Mucosa of rectum (tissue), 2 donors: ENCODE measurements around the gene ALOX15.
A peak's percentile ranks its signal among the peaks of the same experiment; 100 is the strongest.

ENCODE experiments used
- H3K27ac ChIP-seq, 2 donors: one replicate each; pipeline ENCODE4 v1.7.0; 2013; ENCODE audit warnings: inconsistent platforms in 2 of 2, low read depth in 2 of 2, low read length in 2 of 2
- H3K27me3 ChIP-seq, 2 donors: one replicate each; pipeline ENCODE4 v1.7.0; 2013; ENCODE audit warnings: low read length in 2 of 2; ENCODE audit not compliant: control insufficient read depth in 2 of 2, insufficient read depth in 2 of 2
- H3K36me3 ChIP-seq, 2 donors: one replicate each; pipeline ENCODE4 v1.7.0; 2013; ENCODE audit warnings: low read length in 2 of 2; ENCODE audit not compliant: control insufficient read depth in 2 of 2, insufficient read depth in 2 of 2
- H3K4me1 ChIP-seq, 2 donors: one replicate each; pipeline ENCODE4 v1.7.0; 2013; ENCODE audit warnings: low read length in 2 of 2, mild to moderate bottlenecking in 1 of 2; ENCODE audit not compliant: control insufficient read depth in 2 of 2, insufficient read depth in 2 of 2
- H3K4me3 ChIP-seq, 2 donors: one replicate each; pipeline ENCODE4 v1.7.0; 2013; ENCODE audit warnings: low read length in 2 of 2
- H3K9ac ChIP-seq, 2 donors: one replicate each; pipeline ENCODE4 v1.7.0; 2013; ENCODE audit warnings: low read length in 2 of 2, low read depth in 1 of 2, mild to moderate bottlenecking in 1 of 2
- H3K9me3 ChIP-seq, 2 donors: one replicate each; pipeline ENCODE4 v1.7.0; 2013; ENCODE audit warnings: low read length in 2 of 2; ENCODE audit not compliant: control insufficient read depth in 2 of 2
- donor health status: healthy.
- donor health status: Normal muscosa, but diverticular disease.

ALOX15 gene

DNA sequence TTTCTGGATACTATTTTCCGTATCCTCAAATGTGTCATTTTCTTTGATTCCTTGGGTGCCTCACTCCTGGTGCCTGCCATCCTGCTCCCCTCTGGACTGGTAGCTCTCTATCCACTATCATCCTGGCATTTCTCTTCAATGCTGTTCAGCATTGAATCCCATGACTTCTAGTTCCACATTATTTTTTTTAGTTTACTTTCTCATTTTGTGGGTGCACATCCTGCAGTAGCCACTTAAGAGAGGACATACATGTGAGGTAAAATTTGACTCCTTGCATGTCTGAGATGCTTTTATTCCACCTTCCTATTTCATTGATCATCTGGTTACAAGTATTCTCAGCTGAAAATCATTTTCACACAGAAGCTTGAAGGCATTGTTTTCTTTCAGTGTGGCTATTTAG, 19.1 kb downstream of the ALOX15 start:
- Histone ChIP-seq H3K9me3 (no peaks in the 10 kb centered on the region), H3K9ac (no peak overlapping the region), H3K27me3 (no peaks in the 10 kb centered on the region), H3K4me1 (peaks cover 0 to 3% of the 10 kb centered on the region in 2 donors), H3K36me3 (no peaks in the 10 kb centered on the region), H3K4me3 (no peak overlapping the region), H3K27ac (no peak overlapping the region)

DNA sequence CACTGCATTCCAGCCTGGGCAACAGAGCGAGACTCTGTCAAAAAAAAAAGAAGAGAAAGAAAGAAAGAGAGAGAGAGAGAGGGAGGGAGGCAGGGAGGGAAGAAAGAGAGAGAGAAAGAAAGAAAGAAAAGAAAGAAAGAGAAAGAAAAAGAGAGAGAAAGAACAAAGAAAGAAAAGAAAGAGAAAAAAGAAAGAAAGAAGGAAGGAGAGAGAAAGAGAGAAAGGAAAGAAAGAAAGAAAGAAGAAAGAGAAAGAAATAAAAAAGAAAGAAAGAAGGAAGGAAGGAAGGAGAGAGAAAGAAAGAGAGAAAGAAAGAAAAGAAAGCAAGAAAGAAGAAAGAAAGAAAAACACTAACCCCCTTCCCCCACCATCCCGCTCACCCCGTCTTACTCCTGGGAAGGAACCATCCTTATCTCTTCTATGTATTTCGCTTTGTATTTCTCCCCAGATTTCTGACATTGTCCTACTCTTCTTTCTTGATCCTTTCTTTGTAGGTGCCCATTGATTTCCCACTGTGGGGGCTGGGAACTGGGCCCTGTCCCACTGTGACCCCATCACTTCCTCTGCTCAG, 20.9 kb downstream of the ALOX15 start:
- Histone ChIP-seq H3K36me3 (no peaks in the 10 kb centered on the region), H3K4me1 (peaks cover 0 to 3% of the 10 kb centered on the region in 2 donors), H3K27ac (no peak overlapping the region), H3K9me3 (no peaks in the 10 kb centered on the region), H3K4me3 (no peak overlapping the region), H3K27me3 (no peaks in the 10 kb centered on the region), H3K9ac (no peak overlapping the region)

DNA sequence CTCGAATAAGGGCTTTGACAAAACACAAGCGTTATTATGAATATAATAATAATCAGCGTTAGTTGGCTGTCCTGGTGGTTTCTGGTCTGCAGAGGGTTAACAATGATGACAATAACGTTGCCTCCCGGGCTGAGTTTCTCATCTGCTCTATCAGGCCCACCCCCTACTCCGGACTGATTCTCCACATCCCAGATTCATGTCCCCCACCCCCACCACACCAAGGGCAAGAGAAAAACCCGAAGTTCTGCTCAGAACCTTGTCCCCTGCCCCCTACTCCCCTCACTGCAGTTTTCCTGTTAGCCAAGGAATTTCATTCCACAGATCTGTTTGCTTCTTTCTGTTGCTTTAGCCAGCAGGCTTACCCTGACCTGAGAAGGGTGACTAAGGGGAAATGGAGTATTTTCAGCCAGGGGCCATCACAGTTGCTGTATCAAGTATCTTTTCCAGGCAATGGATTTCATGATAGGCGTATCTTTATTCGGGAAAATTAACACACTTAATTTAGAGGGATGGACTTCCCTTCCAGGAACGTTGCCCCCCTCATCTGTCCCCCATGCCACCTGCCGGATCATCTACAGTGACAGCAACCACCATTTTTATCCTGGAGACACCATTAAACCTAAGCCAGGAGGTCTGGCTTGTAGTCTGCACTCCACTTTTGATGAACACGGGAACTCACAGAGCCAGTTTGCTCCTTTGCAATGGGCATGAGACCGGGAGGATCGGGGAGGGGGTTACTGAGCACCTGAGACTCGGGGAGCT, 23.7 kb downstream of the ALOX15 start:
- Histone ChIP-seq H3K4me3 (no peak overlapping the region), H3K4me1 (no peaks in the 10 kb centered on the region), H3K9ac (no peak overlapping the region)

DNA sequence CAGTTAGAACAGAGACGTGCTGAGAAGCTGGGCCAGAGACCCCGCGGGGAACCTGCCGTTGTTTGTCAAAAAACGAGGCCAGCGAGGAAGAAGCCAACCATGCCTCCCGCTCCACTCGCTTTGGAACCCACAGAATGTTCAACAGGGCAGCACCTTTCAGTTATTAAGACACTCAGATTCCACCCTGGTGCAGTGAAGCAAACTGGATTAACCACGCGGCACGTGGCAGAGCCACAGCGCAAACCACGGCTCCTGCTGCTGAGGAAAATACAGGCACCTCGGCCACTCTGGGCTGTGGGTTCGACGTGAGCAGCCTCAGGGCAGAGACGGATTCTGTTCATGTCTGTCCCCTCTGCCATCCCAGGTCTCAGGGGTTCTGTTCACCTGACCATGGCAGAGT, 24.4 kb downstream of the ALOX15 start:
- H3K27me3 ChIP-seq = no peaks in the 10 kb centered on the region
- no peaks in the 10 kb centered on the region for H3K36me3 ChIP-seq
- no peaks in the 10 kb centered on the region for H3K4me1 ChIP-seq
- no peak overlapping the region for H3K9ac ChIP-seq
- H3K9me3 ChIP-seq = no peaks in the 10 kb centered on the region
- H3K4me3 ChIP-seq = no peak overlapping the region
- H3K27ac ChIP-seq = no peak overlapping the region

More for the DNA sequence above, 23.7 kb downstream of the ALOX15 start:
- Histone ChIP-seq H3K27ac (no peak overlapping the region), H3K9me3 (no peaks in the 10 kb centered on the region), H3K36me3 (no peaks in the 10 kb centered on the region), H3K27me3 (no peaks in the 10 kb centered on the region)

DNA sequence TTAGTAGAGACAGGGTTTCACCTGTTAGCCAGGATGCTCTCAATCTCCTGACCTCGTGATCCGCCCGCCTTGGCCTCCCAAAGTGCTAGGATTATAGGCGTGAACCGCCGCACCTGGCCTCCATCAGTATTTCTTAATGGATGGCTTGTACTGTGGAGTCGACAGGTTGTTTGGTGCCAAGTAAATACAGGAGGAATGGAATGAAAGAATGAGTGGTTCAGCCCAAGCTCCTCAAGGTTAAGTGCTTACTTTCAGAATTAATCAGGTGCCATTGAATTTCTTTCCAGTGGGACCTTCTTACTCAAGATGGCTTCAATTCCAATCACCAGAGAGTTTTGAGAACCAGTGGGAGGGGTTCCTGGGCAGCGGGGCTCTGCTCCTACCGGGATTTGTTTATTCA, 25.0 kb downstream of the ALOX15 start:
- H3K36me3 ChIP-seq = no peaks in the 10 kb centered on the region
- H3K27ac ChIP-seq = no peak overlapping the region
- no peak overlapping the region for H3K9ac ChIP-seq
- H3K4me3 ChIP-seq = no peak overlapping the region
- H3K27me3 ChIP-seq = no peaks in the 10 kb centered on the region
- H3K9me3 ChIP-seq = no peaks in the 10 kb centered on the region
- H3K4me1 ChIP-seq = no peaks in the 10 kb centered on the region

DNA sequence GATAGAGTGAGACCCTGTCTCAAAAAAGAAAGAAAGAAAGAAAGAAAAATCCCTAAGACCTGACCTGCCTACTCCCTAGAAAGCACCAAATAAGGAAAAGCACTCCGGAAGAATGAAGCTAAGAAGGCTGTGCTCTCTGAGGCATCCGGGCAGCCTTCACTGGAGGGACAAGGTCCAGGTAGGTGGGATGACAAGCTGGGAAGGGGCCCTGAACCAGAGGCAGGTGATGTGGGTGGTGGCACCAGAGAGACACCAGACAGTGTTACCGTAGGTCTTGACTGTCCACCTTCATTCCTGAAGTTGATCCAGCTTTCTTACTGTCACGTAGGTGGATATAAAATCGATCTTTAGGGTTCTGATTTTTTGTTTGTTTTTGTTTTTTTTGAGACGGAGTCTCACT, 30.8 kb downstream of the ALOX15 start:
- no peak overlapping the region for H3K4me3 ChIP-seq
- no peak overlapping the region for H3K27ac ChIP-seq
- H3K27me3 ChIP-seq = no peaks in the 10 kb centered on the region
- H3K9ac ChIP-seq = no peak overlapping the region
- peaks cover 0 to 7% of the 10 kb centered on the region in 2 donors for H3K4me1 ChIP-seq
- H3K36me3 ChIP-seq = no peaks in the 10 kb centered on the region
- H3K9me3 ChIP-seq = no peaks in the 10 kb centered on the region

DNA sequence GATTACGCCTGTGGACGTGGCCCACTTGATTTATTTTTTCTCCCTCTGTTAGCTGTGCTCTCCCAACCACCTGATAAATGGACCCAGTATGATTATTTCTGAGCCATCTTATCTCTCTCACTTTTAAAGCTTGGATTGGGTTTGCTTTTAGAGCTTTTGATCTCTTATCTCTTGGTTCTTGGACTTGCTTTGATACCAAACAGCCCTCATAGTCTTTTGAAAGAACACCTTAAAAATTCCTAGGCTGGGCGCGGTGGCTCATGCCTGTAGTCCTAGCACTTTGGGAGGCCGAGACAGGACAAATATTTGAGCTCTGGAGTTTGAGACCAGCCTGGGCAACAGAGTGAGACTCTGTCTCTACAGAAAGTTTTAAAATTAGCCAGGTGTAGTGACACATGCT, 31.3 kb downstream of the ALOX15 start:
- H3K4me1 ChIP-seq = peaks cover 0 to 7% of the 10 kb centered on the region in 2 donors
- H3K9me3 ChIP-seq = no peaks in the 10 kb centered on the region
- H3K36me3 ChIP-seq = no peaks in the 10 kb centered on the region
- no peak overlapping the region for H3K9ac ChIP-seq
- H3K27ac ChIP-seq = no peak overlapping the region
- H3K27me3 ChIP-seq = no peaks in the 10 kb centered on the region
- H3K4me3 ChIP-seq = no peak overlapping the region

DNA sequence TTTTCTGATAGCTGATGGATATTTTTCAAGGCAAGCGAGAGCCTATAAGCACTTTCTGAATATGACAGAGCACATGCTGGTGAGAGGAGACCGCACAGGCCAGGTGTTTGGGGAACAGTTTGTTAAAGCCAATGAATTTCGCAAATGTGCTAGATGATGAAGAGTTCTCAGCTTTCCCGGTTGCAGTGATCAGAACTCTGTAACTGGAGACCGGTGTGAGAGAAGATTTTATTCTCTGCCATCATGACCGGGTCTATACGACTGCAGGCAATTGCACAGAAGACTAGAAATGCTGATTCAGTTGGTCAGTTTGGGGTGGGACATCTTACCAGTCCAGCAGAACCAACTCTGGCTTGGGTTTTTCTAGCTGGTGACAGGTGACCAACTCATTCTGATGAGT, 31.7 kb downstream of the ALOX15 start:
- Histone ChIP-seq H3K9ac (no peak overlapping the region), H3K4me3 (no peak overlapping the region)

DNA sequence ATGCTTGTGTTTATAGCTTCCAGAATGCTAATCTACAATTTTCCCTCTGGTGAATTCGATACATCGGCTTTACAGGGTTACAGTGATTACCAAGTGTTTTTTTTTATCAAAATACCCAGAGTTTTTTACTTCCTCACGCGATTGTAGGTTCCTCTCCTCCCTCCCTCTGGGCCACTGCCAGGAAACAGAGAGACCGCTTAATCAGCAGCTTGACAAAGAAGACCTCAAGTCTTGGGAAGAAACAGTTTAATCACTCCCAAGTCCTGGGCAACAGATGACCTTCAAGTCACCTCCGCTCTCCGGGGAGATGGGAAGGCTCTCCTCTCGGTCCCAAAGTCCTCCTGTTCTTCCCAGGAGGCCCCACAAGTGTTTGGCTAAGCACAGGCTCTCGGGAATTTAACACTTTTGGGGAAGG, 33.7 kb downstream of the ALOX15 start:
- Histone ChIP-seq H3K4me1 (peaks cover 0 to 7% of the 10 kb centered on the region in 2 donors), H3K9me3 (no peaks in the 10 kb centered on the region), H3K36me3 (no peaks in the 10 kb centered on the region), H3K27ac (peak overlapping the region; percentile 53 to 63), H3K4me3 (no peak overlapping the region), H3K9ac (no peak overlapping the region), H3K27me3 (no peaks in the 10 kb centered on the region)

More for the DNA sequence above, 31.7 kb downstream of the ALOX15 start:
- Histone ChIP-seq H3K27ac (no peak overlapping the region), H3K9me3 (no peaks in the 10 kb centered on the region), H3K4me1 (peaks cover 0 to 7% of the 10 kb centered on the region in 2 donors), H3K36me3 (no peaks in the 10 kb centered on the region), H3K27me3 (no peaks in the 10 kb centered on the region)

DNA sequence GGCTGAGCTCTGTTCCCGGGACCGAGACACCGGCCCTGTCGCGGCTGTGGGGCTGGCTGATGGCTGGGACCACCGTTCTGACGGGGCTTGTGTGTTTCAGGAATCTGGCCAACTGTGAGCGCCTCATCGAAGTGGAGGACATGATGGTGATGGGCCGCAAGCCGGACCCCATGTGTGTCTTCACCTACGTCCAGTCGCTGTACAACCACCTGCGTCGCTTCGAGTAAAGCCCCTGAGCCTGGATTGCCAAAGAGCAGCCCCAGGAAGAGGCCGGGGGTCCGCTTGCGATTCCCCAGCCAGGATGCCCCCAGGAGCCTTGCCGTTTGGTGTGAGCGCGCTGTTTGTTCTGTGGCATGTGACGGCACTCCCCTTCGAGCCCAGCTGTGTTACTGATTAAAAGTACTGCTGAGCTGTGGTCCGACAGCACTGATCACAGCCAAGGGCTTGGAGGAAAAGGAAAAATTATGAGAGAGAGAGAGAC, 34.2 kb downstream of the ALOX15 start:
- H3K27me3 ChIP-seq = no peaks in the 10 kb centered on the region
- no peak overlapping the region for H3K4me3 ChIP-seq
- H3K9me3 ChIP-seq = no peaks in the 10 kb centered on the region
- H3K9ac ChIP-seq = no peak overlapping the region
- H3K4me1 ChIP-seq = peaks cover 0 to 7% of the 10 kb centered on the region in 2 donors
- peak overlapping the region; percentile 53 to 63 for H3K27ac ChIP-seq
- no peaks in the 10 kb centered on the region for H3K36me3 ChIP-seq
